Measurements from ENCODE around the gene WWC2. TPM values are rescaled to one million over a fixed set of nuclear protein-coding genes. Genes with fewer than 3 reads are reported as not detected.

Gene WWC2
- total and polyA plus RNA-seq, 10 donors: 1.4 to 32.0 (median 19.3) TPM

GRCh38 chr4:183106839-183107238 lies 7.8 kb downstream of the WWC2 start:
- TF ChIP-seq POLR2AphosphoS5 (IDR thresholded peaks at IDR 0.05): no peak
- no peak for TF ChIP-seq CTCF (IDR thresholded peaks at IDR 0.05 in 8 of 11, conservative IDR thresholded peaks at IDR 0.05 in 3 of 11)
- no peak for TF ChIP-seq POLR2A (IDR thresholded peaks at IDR 0.05)
- no peak overlapping the region for H3K27ac ChIP-seq
- H3K4me3 ChIP-seq: no peak overlapping the region
- intact Hi-C loops (cut with DNase I; ENCODE audit: low total_unique reads): no loop called here
- 95 to 98% (median 96%) methylated on average over 4 of the region's 4 CpGs for WGBS, 5 donors
- H3K9me3 ChIP-seq: no peaks in the 10 kb centered on the region
- H3K36me3 ChIP-seq: no peaks in the 10 kb centered on the region
- peaks cover 0 to 27% (median 0%) of the 10 kb centered on the region in 7 donors for H3K27me3 ChIP-seq (replicated peaks in 1 of 7)
- DNase-seq: no peak
- peaks cover 0 to 3% (median 0%) of the 10 kb centered on the region in 6 donors for H3K4me1 ChIP-seq

- Histone ChIP-seq H3K4me3 (no peak overlapping the region), H3K27me3 (replicated peaks in 1 of 7) (peaks cover 0 to 16% (median 0%) of the 10 kb centered on the region in 7 donors), H3K36me3 (no peaks in the 10 kb centered on the region), H3K9me3 (no peaks in the 10 kb centered on the region), H3K4me1 (no peaks in the 10 kb centered on the region), H3K27ac (no peak overlapping the region)
- intact Hi-C loops (cut with DNase I; ENCODE audit: low total_unique reads): no loop called here
- TF ChIP-seq CTCF (IDR thresholded peaks at IDR 0.05 in 8 of 11, conservative IDR thresholded peaks at IDR 0.05 in 3 of 11) (no peak), POLR2AphosphoS5 (IDR thresholded peaks at IDR 0.05) (no peak), POLR2A (IDR thresholded peaks at IDR 0.05) (no peak)
- DNase-seq: no peak
- 81 to 92% (median 85%) methylated on average over 5 of the region's 5 CpGs for WGBS, 5 donors
Observed at GRCh38 chr4:183107891-183108459, 8.9 kb downstream of the WWC2 start.

- intact Hi-C loops (cut with DNase I; ENCODE audit: low total_unique reads): no loop called here
- DNase-seq: no peak
- H3K27ac ChIP-seq: no peak overlapping the region
- H3K9me3 ChIP-seq: no peaks in the 10 kb centered on the region
- H3K36me3 ChIP-seq: no peaks in the 10 kb centered on the region
- H3K4me3 ChIP-seq: no peak overlapping the region
- H3K27me3 ChIP-seq (replicated peaks in 1 of 7): peaks cover 0 to 5% (median 0%) of the 10 kb centered on the region in 7 donors
- no peaks in the 10 kb centered on the region for H3K4me1 ChIP-seq
- TF ChIP-seq CTCF (IDR thresholded peaks at IDR 0.05 in 8 of 11, conservative IDR thresholded peaks at IDR 0.05 in 3 of 11) (no peak), POLR2AphosphoS5 (IDR thresholded peaks at IDR 0.05) (no peak), POLR2A (IDR thresholded peaks at IDR 0.05) (no peak)
Observed at GRCh38 chr4:183110244-183110643, 11.2 kb downstream of the WWC2 start.

GRCh38 chr4:183111452-183111885 lies 12.4 kb downstream of the WWC2 start:
- no peaks in the 10 kb centered on the region for H3K9me3 ChIP-seq
- H3K4me1 ChIP-seq: no peaks in the 10 kb centered on the region
- H3K27me3 ChIP-seq (replicated peaks in 1 of 7): no peaks in the 10 kb centered on the region
- no peak overlapping the region for H3K4me3 ChIP-seq
- TF ChIP-seq POLR2AphosphoS5 (IDR thresholded peaks at IDR 0.05) (no peak), POLR2A (IDR thresholded peaks at IDR 0.05) (no peak), CTCF (IDR thresholded peaks at IDR 0.05 in 8 of 11, conservative IDR thresholded peaks at IDR 0.05 in 3 of 11) (no peak)
- intact Hi-C loops (cut with DNase I; ENCODE audit: low total_unique reads): no loop called here
- H3K27ac ChIP-seq: no peak overlapping the region
- no peaks in the 10 kb centered on the region for H3K36me3 ChIP-seq
- 90 to 95% (median 94%) methylated on average over 4 of the region's 4 CpGs for WGBS, 5 donors
- no peak for DNase-seq
